Transverse colon (tissue), 4 donors: ENCODE data around the gene BICRA. TPM values are rescaled to one million over a fixed set of nuclear protein-coding genes. Genes with fewer than 3 reads are reported as not detected.
"Not testable (repeated sequence)": the region's sequence is repeated elsewhere in the genome, so short reads cannot be mapped to it uniquely, and the experiment has no call there.

ENCODE experiments used
- DNase-seq: peaks from one replicate; pipeline ENCODE4 v3.0.0-alpha.2; 2019
- H3K27ac ChIP-seq, 4 donors: fragments of 200-600 bp; sonication (generic); 2 replicates each; pipeline ENCODE4 v1.5.1; 2016 to 2018; ENCODE audit warnings: inconsistent platforms in 4 of 4
- H3K27me3 ChIP-seq: fragments of 200-600 bp; sonication (generic); 2 replicates; pipeline ENCODE4 v1.5.1; 2017; ENCODE audit warnings: inconsistent platforms
- H3K36me3 ChIP-seq, 4 donors: fragments of 200-600 bp; sonication (generic); 2 replicates each; pipeline ENCODE4 v1.5.1; 2017 to 2019; ENCODE audit warnings: inconsistent platforms in 4 of 4
- H3K4me1 ChIP-seq, 4 donors: fragments of 200-600 bp; sonication (generic); 2 replicates each; pipeline ENCODE4 v1.5.1; 2017 to 2020; ENCODE audit warnings: inconsistent platforms in 4 of 4
- H3K4me3 ChIP-seq, 4 donors: fragments of 200-600 bp; sonication (generic); 1 replicate in 1 of 4; 2 replicates in 3 of 4; pipeline versions ENCODE4 v1.5.1 to v1.6.1; 2017 to 2019; ENCODE audit warnings: inconsistent platforms in 4 of 4
- H3K9me3 ChIP-seq, 2 donors: fragments of 200-600 bp; sonication (generic); 2 replicates each; pipeline ENCODE4 v1.5.1; 2017 to 2019; ENCODE audit warnings: inconsistent platforms in 2 of 2
- EP300 ChIP-seq: sonication (generic); formaldehyde crosslinking; IDR thresholded peaks from one replicate; pipeline ENCODE4 v1.6.1; 2017; ENCODE audit warnings: antibody characterized with exemption, low read depth
- POLR2A ChIP-seq: fragments of 450-650 bp; IDR thresholded peaks from one replicate; pipeline ENCODE4 v1.6.1; 2016; ENCODE audit warnings: antibody characterized with exemption, mild to moderate bottlenecking, moderate library complexity
- POLR2AphosphoS5 ChIP-seq, 3 donors: sonication (generic); formaldehyde crosslinking; IDR thresholded peaks; one replicate each; pipeline ENCODE4 v1.6.1; 2016; ENCODE audit warnings: antibody characterized with exemption in 3 of 3
- WGBS, 2 donors: methylation state at CpG; one replicate each; pipeline ENCODE4 v1.1.5; 2018; ENCODE audit warnings: low coverage in 1 of 2; 5-methylcytosine and 5-hydroxymethylcytosine counted together
- in situ Hi-C, 4 donors: fragments of 200-750 bp; cut with MboI; loops; one replicate each; pipeline versions ENCODE4 v1.15.0 to v1.15.1; 2017; ENCODE audit warnings: low sequenced_read_pairs in 3 of 4, low pct_ligation_motif_present in 1 of 4, low pct_unique_long_range_greater_than_20kb in 1 of 4
- intact Hi-C: fragments of 100-400 bp; cut with DNase I; formaldehyde crosslinking; loops from one replicate; pipeline ENCODE4 v1.15.1; 2023; ENCODE audit warnings: low total_unique reads
- total RNA-seq, 4 donors: library from RNA; depleted of rRNA; stranded (reverse); fragments of >200 nt; gene quantifications; one replicate each; pipeline ENCODE4 v1.1.0, GENCODE V29; 2016
- TF ChIP-seq, protein P1 (sequence below), 5 experiments: fragments of 200-600 bp in 3 of 5; fragments of 450-650 bp in 2 of 5; sonication (generic) in 3 of 5; IDR thresholded peaks; 1 replicate in 2 of 5; 2 replicates in 3 of 5; pipeline ENCODE4 v1.5.1; 2016 to 2017; ENCODE audit warnings: antibody characterized with exemption in 5 of 5, inconsistent platforms in 3 of 5, mild to moderate bottlenecking in 2 of 5, moderate library complexity in 1 of 5

The BICRA gene
- total RNA-seq, 4 donors from 2014 or later: 11.6 to 30.3 (median 13.2) TPM

DNA sequence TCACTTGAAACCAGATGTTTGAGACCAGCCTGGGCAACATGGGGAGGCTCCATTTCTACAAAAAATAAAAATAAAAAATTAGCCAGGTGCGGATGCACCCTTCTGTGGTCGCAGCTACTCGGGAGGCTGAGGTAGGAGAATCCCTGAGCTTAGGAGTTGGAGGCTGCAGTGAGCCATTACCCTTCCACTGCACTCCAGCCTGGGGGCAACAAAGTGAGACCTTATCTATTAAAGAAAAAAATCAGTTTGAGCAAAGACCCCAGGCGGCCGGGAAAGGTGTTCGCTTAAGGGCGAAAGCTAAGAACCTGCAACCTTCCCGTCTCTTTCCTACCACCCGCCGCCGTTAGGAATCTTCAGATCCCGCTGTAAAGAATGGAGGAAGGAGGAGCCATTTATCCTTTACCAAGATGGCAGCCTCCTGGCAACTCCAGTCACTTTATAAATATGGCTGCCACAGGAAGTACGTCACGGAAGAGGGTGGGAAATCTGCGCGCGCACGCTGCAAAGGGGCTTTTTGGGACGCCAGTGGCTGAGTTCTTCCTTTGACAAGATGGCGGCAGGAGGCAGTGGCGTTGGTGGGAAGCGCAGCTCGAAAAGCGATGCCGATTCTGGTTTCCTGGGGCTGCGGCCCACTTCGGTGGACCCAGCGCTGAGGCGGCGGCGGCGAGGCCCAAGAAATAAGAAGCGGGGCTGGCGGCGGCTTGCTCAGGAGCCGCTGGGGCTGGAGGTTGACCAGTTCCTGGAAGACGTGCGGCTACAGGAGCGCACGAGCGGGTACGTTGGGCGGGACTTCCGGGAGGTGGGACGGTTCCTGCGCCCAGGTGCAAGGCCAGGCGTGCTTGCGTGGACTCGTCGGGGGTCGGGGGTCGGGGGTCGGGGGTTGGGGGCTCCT lies 136.3 kb downstream of the BICRA start, which contains the start of gene NOP53:
Gene NOP53 (plus strand): TSS at position 537 of the 892 bp plus-strand sequence. CDS start 14 bp downstream, at position 551.
- no peaks in the 10 kb centered on the region for H3K27me3 ChIP-seq
- intact Hi-C loops: no loop called here
- peak within 1 kb of the TSS; percentile 80 to 98 (median 80) for H3K4me3 ChIP-seq

DNA sequence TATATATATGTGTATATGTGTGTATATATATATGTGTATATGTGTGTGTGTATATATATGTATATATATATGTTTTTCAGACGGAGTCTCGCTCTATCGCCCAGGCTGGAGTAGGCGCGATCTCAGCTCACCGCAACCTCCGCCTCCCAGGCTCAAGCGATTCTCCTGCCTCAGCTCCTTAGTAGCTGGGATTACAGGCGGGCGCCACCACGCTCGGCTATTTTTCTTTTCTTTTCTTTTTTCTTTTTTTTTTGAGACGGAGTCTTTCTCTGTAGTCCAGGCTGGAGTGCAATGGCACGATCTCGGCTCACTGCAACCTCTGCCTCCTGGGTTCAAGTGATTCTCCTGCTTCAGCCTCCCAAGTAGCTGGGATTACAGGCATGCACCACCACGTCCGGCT lies 137.2 kb downstream of the BICRA start:
- Histone ChIP-seq H3K36me3 (peaks cover 0 to 26% (median 10%) of the 10 kb centered on the region in 4 donors), H3K4me1 (peaks cover 24 to 45% (median 34%) of the 10 kb centered on the region in 4 donors), H3K27ac (peak overlapping the region in 3 of 4 donors; percentile 96 to 98 (median 97)), H3K4me3 (peak overlapping the region; percentile 80 to 98 (median 80))
- WGBS, 2 donors: 74 to 76% methylated on average over 14 to 17 of the region's 17 CpGs
- H3K27me3 ChIP-seq, in situ Hi-C loops, intact Hi-C loops, DNase-seq, H3K9me3 ChIP-seq: not testable (repeated sequence)

More for the DNA sequence above, 136.3 kb downstream of the BICRA start, which contains the start of gene NOP53:
- H3K27ac ChIP-seq: peak within 1 kb of the TSS; percentile 95 to 98 (median 96)
- peak; percentile 88 for TF ChIP-seq POLR2A
- TF ChIP-seq POLR2AphosphoS5 (IDR thresholded peaks at IDR 0.05): peak; percentile 87 to 95 (median 95)
- TF ChIP-seq, protein P1, sequence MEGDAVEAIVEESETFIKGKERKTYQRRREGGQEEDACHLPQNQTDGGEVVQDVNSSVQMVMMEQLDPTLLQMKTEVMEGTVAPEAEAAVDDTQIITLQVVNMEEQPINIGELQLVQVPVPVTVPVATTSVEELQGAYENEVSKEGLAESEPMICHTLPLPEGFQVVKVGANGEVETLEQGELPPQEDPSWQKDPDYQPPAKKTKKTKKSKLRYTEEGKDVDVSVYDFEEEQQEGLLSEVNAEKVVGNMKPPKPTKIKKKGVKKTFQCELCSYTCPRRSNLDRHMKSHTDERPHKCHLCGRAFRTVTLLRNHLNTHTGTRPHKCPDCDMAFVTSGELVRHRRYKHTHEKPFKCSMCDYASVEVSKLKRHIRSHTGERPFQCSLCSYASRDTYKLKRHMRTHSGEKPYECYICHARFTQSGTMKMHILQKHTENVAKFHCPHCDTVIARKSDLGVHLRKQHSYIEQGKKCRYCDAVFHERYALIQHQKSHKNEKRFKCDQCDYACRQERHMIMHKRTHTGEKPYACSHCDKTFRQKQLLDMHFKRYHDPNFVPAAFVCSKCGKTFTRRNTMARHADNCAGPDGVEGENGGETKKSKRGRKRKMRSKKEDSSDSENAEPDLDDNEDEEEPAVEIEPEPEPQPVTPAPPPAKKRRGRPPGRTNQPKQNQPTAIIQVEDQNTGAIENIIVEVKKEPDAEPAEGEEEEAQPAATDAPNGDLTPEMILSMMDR (IDR thresholded peaks at IDR 0.05): peak in 2 of 5 experiments; percentile 24 to 52
- no peak for TF ChIP-seq EP300
- H3K4me1 ChIP-seq: peaks cover 24 to 45% (median 34%) of the 10 kb centered on the region in 4 donors
- no peaks in the 10 kb centered on the region for H3K9me3 ChIP-seq
- H3K36me3 ChIP-seq: peaks cover 0 to 18% (median 5%) of the 10 kb centered on the region in 4 donors
- in situ Hi-C loops: no loop called here
- DNase-seq: peak; percentile 98
- WGBS, 2 donors: 7 to 13% methylated on average over 4 to 52 of the region's 53 CpGs

DNA sequence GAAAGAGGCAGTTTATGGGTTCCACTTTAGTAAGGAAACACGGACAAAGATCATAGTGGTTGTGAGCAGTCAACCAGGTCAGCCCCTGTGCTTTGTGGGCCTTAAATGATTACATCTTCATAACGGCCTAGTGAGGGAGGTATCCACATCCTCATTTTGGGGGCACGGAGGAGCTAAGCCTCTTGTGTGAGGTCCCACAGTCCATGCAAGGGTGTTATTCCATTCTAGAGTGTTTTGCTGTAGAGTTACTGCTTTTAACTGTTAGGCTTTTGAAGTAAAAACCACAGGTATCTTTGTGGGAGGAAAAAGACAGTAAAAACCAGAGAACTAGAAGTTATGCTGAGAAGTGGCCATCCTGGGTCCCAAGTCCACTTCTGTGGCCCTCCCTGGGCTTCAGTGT lies 140.4 kb downstream of the BICRA start:
- H3K9me3 ChIP-seq: no peaks in the 10 kb centered on the region
- 57 to 60% methylated on average over 2 to 3 of the region's 3 CpGs for WGBS, 2 donors
- no peak for TF ChIP-seq POLR2AphosphoS5 (IDR thresholded peaks at IDR 0.05)
- TF ChIP-seq EP300: no peak
- TF ChIP-seq, protein P1 (IDR thresholded peaks at IDR 0.05): no peak
- TF ChIP-seq POLR2A: no peak
- H3K27me3 ChIP-seq: no peaks in the 10 kb centered on the region
- no peak overlapping the region for H3K27ac ChIP-seq
- intact Hi-C loops (no loop called here), in situ Hi-C loops (no loop called here)
- H3K4me3 ChIP-seq: no peak overlapping the region
- no peak for DNase-seq
- H3K4me1 ChIP-seq: peaks cover 14 to 27% (median 18%) of the 10 kb centered on the region in 4 donors
- peaks cover 0 to 53% (median 18%) of the 10 kb centered on the region in 4 donors for H3K36me3 ChIP-seq

DNA sequence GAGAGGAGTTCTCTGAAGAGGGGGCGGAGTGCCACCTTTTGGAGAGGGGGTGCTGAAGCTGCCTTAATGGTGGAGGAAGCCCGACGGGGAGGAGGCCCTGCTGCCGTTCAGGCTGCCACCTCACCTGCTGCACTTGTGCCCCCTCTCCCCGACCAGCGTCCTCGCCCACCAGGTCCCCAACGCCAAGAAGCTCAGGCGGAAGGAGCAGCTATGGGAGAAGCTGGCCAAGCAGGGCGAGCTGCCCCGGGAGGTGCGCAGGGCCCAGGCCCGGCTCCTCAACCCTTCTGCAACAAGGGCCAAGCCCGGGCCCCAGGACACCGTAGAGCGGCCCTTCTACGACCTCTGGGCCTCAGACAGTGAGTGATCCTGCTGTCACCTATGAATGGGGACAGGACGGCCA lies 141.8 kb downstream of the BICRA start:
- H3K27me3 ChIP-seq: no peaks in the 10 kb centered on the region
- 95% methylated on average over 18 of the region's 18 CpGs; no CpG with 5 or more reads in 1 of the 2 donors for WGBS, 2 donors
- TF ChIP-seq, protein P1 (IDR thresholded peaks at IDR 0.05): no peak
- no peak for TF ChIP-seq EP300
- no peak for TF ChIP-seq POLR2AphosphoS5 (IDR thresholded peaks at IDR 0.05)
- no peak for TF ChIP-seq POLR2A
- H3K4me1 ChIP-seq: peaks cover 11 to 18% (median 12%) of the 10 kb centered on the region in 4 donors
- intact Hi-C loops: no loop called here
- no peak for DNase-seq
- H3K36me3 ChIP-seq: peaks cover 0 to 64% (median 25%) of the 10 kb centered on the region in 4 donors
- in situ Hi-C loops: no loop called here
- H3K27ac ChIP-seq: no peak overlapping the region
- H3K4me3 ChIP-seq: no peak overlapping the region
- no peaks in the 10 kb centered on the region for H3K9me3 ChIP-seq
